ENCODE results near the gene VASH1.

The VASH1 gene

DNA sequence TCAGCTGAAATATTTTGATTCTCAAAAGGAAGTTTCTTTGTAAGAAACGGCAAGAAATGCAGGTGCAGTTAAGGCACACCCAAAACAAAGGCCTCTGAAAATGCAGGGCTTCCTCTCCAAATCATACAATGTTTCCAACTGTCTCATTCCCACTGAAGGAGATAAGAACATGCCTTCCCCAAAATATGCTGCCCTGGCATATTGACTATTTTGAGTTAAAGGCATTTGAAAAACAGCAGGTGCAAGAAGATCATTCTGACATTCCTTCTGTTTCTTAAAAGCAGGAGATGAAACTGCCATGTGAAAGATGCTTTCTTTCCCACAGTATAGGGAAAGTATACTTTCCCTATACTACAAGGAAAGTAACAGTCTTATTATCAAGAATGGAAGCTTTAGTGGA lies 33.4 kb upstream of the VASH1 start:
- TF ChIP-seq GATA2 (IDR thresholded peaks at IDR 0.05; ENCODE audit: low read depth, low read length), result no peak
- no peak for TF ChIP-seq GATA3 (IDR thresholded peaks at IDR 0.05; ENCODE audit: low read depth, low read length)

DNA sequence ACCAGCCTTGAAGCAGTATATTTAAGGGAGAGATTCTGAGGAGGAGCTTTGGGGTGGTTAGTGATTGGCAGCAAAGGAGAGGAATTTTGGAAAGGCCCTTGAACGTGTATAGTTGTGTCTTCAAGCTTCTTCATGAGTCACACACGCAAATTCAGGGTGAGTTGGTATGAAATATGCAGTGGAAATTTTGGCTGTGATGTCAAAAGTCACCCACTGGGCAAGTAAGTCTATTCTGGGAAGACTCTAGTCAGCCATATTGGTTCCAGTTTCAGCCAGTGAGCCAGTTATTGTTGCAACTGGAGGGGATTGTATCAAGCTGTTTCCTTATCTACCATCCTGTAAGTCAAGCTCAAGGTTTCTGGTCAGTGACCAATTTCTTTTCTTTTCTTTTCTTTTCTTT lies 32.0 kb upstream of the VASH1 start:
- TF ChIP-seq GATA3 (IDR thresholded peaks at IDR 0.05; ENCODE audit: low read depth, low read length) (no peak), GATA2 (IDR thresholded peaks at IDR 0.05; ENCODE audit: low read depth, low read length) (no peak)

DNA sequence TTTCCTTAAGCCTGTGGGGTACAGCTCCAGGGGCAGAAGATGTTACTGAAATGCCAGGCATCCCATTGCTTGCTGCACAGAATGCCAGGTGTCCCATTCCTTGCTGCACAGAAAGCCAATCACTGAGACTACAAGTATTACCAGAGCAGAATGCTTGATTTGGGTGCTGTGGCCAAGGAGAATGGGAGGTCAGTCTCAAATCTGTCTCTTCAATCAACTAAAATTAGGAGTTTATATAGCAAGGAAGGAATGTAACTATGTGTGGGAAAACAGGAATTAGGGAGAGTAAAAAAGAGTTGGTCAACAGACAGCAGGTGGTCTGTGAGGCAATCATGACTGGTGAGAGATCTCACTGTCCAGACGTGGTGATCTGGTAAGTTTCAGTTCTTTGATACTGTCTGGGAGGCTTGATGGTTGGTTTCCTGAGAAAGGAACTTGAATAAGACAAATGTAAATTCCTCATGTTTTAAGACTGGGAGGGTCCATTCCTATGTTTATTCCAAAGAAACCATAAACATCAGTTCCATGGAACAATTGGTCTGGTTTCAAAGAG lies 31.2 kb upstream of the VASH1 start:
- no peak for TF ChIP-seq GATA3 (IDR thresholded peaks at IDR 0.05; ENCODE audit: low read depth, low read length)
- no peak for TF ChIP-seq GATA2 (IDR thresholded peaks at IDR 0.05; ENCODE audit: low read depth, low read length)

DNA sequence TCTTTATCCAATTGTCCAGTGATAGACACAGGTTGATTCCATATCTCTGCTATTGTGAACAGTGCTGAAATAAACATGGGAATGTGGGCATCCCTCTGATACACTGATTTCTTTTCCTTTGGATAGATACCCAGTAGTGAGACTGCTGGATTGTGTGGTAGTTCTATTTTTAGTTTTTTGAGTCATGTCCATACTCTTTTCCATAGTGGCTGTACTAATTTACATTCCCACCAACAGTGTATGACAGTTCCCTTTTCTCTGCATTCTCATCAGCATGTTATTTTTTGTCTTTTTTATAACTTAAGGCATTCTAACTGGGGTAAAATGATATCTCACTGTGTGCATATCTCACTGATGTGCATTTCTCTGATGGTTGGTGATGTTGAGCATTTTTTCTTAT lies 24.8 kb upstream of the VASH1 start:
- TF ChIP-seq GATA2 (IDR thresholded peaks at IDR 0.05; ENCODE audit: low read depth, low read length), result no peak

DNA sequence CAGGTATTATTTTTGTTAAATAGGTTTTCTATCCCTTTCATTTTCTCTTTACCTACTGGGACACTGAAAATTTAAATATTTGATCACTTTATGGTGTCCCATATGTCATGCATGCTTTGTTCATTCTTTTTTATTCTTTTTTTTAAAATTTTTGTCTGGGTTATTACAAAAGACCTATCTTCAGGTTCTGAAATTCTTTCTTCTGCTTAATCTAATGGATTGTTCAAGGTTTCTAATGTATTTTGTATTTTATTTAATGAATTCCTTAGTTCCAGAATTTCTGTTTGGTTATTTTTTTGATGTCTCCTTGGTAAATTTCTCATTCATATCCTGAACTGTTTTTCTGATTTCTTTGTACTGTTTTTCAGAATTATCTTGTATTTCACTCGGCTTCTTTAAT lies 20.2 kb upstream of the VASH1 start:
- TF ChIP-seq GATA3 (IDR thresholded peaks at IDR 0.05; ENCODE audit: low read depth, low read length), result no peak
- no peak for TF ChIP-seq GATA2 (IDR thresholded peaks at IDR 0.05; ENCODE audit: low read depth, low read length)

DNA sequence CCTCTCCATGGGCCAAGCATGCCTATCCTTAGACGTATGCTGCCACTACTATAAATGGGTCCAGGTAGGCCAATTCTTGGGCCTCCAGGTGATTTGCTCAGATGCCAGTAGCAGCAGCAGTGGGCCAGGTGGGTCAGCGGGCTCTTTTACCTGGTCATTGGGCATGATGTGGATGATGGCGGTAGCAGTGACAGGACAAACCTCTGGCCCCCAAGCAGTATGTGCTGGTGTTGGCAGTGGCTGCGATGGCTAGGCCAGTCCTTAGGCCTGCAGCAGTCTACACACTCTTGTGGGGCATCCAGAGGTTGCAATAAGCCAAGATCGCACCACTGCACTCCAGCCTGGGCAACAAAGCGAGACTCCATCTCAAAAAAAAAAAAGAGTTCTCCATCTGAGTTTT lies 19.1 kb upstream of the VASH1 start:
- TF ChIP-seq GATA3 (IDR thresholded peaks at IDR 0.05; ENCODE audit: low read depth, low read length) (no peak), GATA2 (IDR thresholded peaks at IDR 0.05; ENCODE audit: low read depth, low read length) (no peak)

DNA sequence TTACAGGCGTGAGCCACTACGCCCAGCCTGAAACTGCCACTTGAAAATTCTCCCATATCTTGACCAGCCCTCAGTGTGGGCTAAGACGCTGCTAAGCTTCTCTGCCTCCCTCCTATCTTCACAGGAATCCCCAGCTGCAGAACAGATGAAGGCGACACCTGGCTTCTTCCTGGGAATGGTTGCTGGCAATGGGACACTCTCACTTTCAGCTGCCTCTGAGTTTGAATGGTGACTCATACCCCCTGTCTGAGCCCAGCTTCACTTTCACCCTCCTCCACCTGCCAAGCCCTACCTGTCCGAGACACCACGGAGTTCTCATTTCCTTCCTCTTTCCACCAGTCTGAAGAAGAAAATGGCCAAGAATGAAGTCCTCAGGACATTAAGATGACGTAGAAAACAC lies 18.3 kb upstream of the VASH1 start:
- TF ChIP-seq GATA2 (IDR thresholded peaks at IDR 0.05; ENCODE audit: low read depth, low read length) (no peak), GATA3 (IDR thresholded peaks at IDR 0.05; ENCODE audit: low read depth, low read length) (no peak)

DNA sequence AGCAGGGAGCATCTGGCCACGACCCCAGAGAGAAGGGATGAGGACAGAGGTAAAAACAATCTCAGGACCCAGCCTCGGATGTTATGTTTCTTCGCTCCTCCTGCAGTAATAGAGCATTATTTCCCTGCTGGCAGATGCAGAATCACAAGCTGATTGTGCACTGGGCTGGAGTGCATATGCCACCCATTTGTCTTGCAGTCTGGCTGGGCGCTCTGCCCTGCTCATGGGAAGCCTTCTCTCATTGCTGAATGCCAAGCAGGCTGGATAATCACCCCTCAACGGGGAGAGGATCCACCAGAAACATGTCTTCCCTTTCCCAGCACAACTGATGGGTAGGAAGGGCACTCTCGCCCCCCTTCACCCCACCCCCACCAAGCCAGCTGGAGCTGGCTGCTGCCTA lies 8.5 kb upstream of the VASH1 start:
- TF ChIP-seq GATA2 (IDR thresholded peaks at IDR 0.05; ENCODE audit: low read depth, low read length), result no peak
- no peak for TF ChIP-seq GATA3 (IDR thresholded peaks at IDR 0.05; ENCODE audit: low read depth, low read length)

DNA sequence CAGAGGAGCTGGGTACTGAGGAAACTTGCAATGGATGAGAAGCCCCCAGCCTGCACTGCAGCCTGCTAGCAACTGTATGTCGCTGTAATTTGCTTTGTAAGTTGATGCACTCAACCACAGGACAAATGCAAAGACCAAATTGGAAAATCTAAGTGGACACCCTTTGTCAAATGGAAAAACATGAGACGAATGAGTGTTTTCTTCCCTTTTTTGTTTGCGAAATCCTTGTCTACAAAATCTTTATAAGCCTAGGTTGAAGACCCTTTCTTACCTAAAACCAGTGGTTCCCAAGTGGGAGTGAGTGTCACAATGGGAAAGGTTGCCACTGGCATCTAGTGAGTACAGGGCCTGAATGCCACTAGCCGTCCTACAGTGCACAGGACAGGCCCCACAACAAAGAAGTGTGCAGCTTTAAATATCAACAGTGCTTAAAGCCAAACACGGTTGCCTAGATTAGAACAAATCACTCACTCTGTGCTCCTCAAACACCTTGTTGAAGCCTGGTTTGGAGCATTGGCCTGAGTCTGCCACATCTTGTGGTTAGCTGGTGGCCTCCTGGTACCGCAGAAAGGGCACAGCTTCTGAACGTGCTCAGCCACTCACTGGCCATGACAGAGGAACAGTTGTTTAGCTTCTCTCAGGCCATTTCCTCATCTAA lies 7.6 kb upstream of the VASH1 start:
- TF ChIP-seq GATA3 (IDR thresholded peaks at IDR 0.05; ENCODE audit: low read depth, low read length) (no peak), GATA2 (IDR thresholded peaks at IDR 0.05; ENCODE audit: low read depth, low read length) (no peak)

DNA sequence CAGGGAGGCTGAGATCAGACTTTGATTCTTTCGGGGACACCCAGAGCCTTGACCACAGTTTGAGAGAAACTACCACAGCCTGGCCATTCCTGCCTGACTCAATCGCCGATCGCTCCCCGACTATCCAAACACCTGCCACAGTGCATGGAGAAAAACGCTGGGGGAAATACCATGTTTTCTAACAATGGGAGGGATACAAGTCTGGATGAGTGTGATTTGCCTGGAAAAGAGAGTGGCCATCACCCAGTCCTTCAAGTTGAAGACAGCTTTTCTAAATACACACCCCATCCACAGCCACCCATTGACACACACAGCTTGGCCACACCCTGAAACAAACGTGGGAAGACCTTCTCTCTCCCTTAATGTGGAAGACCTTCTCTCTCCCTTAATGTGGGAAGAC lies 6.7 kb upstream of the VASH1 start:
- no peak for TF ChIP-seq GATA2 (IDR thresholded peaks at IDR 0.05; ENCODE audit: low read depth, low read length)
- no peak for TF ChIP-seq GATA3 (IDR thresholded peaks at IDR 0.05; ENCODE audit: low read depth, low read length)

DNA sequence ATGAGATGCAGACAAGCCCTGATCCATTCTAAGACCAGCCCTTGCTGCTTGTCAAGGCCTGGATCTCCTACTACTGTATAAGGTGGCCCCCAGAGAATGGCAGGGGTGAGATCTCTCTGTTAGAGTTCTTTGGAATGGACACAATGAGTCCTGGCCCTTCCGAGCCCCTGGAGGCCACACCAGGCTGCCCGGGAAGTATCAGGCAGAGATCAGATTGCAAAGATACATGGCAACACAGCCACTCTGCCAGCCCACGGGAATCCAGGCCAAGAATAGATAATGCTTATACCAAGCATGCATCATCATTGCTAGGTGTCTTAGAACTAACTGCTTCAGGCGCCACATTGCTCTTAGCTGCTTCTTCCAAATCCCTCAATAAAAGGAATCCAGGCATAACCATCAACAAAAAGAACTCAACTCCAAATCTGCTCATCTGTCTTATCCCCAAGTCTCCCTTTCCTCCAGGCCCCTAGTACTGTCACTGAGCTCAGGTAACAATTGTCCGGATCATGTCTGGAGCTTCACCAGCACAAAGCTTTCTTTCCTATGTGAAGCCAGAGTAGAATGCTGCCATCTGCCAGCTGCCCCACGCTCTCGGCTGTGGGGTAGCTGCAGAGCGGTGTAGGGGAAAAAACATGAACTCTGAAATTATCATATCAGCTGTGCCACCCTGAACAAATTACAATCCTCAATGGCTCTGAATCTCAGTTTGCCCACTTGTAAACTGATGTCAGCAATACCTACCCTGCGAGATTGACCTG lies 5.5 kb upstream of the VASH1 start:
- TF ChIP-seq GATA3 (IDR thresholded peaks at IDR 0.05; ENCODE audit: low read depth, low read length), result no peak
- TF ChIP-seq GATA2 (IDR thresholded peaks at IDR 0.05; ENCODE audit: low read depth, low read length), result peak; percentile 43; the same call in 1 of the 2 replicates

DNA sequence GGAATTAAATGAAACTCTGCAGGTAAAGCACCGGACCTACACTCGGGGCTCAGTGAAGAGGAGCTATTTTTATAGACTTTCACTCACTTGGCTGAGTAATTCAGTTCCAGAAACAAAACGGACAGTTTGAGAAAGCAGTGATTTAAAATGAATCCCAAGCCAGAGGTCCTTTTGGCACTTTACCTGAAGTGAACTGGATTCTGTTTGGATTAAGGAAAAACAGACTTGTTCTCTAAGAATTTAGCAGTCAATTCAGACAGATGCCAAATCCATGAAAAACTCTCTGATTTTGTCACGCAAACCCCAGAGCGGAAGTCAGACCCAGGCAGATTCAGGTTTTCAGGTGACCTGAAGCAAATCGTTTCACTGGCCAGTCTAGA lies 4.9 kb upstream of the VASH1 start:
- TF ChIP-seq GATA3 (IDR thresholded peaks at IDR 0.05; ENCODE audit: low read depth, low read length), result no peak
- TF ChIP-seq GATA2 (IDR thresholded peaks at IDR 0.05; ENCODE audit: low read depth, low read length), result no peak

DNA sequence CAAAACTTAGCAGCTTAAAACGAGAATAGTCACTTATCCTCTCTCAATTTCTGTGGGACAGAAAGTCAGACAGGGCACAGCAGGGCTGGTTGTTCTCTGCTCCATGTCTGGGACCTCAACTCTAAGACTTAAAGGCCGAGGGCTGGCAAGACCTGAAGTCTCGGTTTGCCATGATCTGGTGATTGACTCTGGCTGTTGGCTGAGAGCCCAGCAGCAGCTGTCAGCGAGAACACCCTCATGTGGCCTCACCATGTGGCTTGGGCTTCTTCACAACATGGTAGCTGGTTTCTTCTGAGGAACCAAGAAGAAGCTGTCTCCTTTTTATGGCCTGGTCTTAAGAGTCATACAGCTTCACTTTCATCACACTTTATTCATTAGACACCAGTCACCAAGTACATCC lies 1.7 kb upstream of the VASH1 start:
- TF ChIP-seq GATA2 (IDR thresholded peaks at IDR 0.05; ENCODE audit: low read depth, low read length), result no peak
- no peak for TF ChIP-seq GATA3 (IDR thresholded peaks at IDR 0.05; ENCODE audit: low read depth, low read length)

DNA sequence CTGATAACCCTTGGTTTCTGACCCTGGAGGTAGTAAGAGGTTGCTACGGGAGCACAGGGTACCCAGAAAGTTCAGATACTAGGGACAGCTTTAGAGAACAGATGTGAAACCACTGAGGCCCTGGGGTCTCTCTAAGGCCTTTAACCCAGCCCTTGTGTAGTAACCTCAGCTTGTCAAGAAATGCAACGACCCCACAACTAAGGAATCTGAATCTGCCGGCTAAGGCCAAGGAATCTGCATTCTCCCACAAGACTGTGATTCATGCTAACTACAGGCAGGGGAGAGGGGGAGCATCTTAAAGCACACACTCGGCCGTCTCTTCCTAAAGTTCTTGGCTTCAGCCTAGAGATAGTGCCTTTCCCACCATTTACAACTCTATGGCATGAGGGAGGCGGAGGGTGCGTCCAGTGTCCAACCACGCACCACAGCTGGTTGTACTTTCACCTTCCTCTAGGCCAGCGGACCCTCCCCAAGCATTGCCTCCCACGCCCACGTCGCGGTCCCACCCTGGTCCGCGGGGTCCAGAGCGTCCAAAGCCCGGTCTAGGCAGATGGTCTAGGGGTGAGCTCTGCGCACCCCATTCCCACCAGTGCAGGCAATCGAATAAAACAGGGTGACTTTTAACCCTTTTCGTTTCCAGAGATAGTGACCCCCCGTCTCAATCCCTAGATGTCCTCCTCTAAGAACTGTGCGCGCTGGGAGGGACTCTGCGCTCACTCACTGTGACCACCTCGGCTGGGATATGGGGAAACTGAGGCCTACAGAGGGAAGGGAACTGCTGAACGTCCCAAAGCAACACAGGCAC lies 735 bp upstream of the VASH1 start:
- no peak for TF ChIP-seq GATA2 (IDR thresholded peaks at IDR 0.05; ENCODE audit: low read depth, low read length)
- no peak for TF ChIP-seq GATA3 (IDR thresholded peaks at IDR 0.05; ENCODE audit: low read depth, low read length)
